ENCODE measurements around the gene TSTD2.
"Not testable (repeated sequence)": the region's sequence is repeated elsewhere in the genome, so short reads cannot be mapped to it uniquely, and the experiment has no call there.

TSTD2 gene

GRCh38 chr9:97586909-97587308, 46.3 kb downstream of the TSTD2 start:
- not testable (repeated sequence) for DNase-seq (ENCODE audit: low read depth in 2 of 2)

GRCh38 chr9:97584778-97585177, 48.4 kb downstream of the TSTD2 start:
- not testable (repeated sequence) for DNase-seq (ENCODE audit: low read depth in 2 of 2)

- not testable (repeated sequence) for DNase-seq (ENCODE audit: low read depth in 2 of 2)
Observed at GRCh38 chr9:97581590-97581989, 51.6 kb downstream of the TSTD2 start.

- no peak for DNase-seq (ENCODE audit: low read depth in 2 of 2)
Observed at GRCh38 chr9:97579914-97580313, 53.3 kb downstream of the TSTD2 start.

- DNase-seq (ENCODE audit: low read depth in 2 of 2): no peak
Observed at GRCh38 chr9:97578846-97579245, 54.3 kb downstream of the TSTD2 start.

GRCh38 chr9:97577051-97577450, 56.1 kb downstream of the TSTD2 start:
- no peak for DNase-seq (ENCODE audit: low read depth in 2 of 2)

- DNase-seq (ENCODE audit: low read depth in 2 of 2): no peak
Observed at GRCh38 chr9:97575673-97576200, 57.4 kb downstream of the TSTD2 start.

GRCh38 chr9:97574921-97575672, 58.1 kb downstream of the TSTD2 start:
- peak in 1 of 2 donors; percentile 18 for DNase-seq (ENCODE audit: low read depth in 2 of 2)

- DNase-seq (ENCODE audit: low read depth in 2 of 2): not testable (repeated sequence)
Observed at GRCh38 chr9:97574101-97574571, 59.0 kb downstream of the TSTD2 start.

- no peak for DNase-seq (ENCODE audit: low read depth in 2 of 2)
Observed at GRCh38 chr9:97573482-97574073, 59.6 kb downstream of the TSTD2 start.

- DNase-seq (ENCODE audit: low read depth in 2 of 2): no peak
Observed at GRCh38 chr9:97572892-97573365, 60.2 kb downstream of the TSTD2 start.

GRCh38 chr9:97572196-97572891, 60.8 kb downstream of the TSTD2 start:
- DNase-seq (ENCODE audit: low read depth in 2 of 2): no peak

GRCh38 chr9:97571664-97572063, 61.5 kb downstream of the TSTD2 start:
- no peak for DNase-seq (ENCODE audit: low read depth in 2 of 2)

GRCh38 chr9:97570899-97571298, 62.3 kb downstream of the TSTD2 start:
- DNase-seq (ENCODE audit: low read depth in 2 of 2): no peak

GRCh38 chr9:97568461-97569275, 64.5 kb downstream of the TSTD2 start:
- DNase-seq (ENCODE audit: low read depth in 2 of 2): no peak

- no peak for DNase-seq (ENCODE audit: low read depth in 2 of 2)
Observed at GRCh38 chr9:97567894-97568202, 65.3 kb downstream of the TSTD2 start.

GRCh38 chr9:97567182-97567893, 65.8 kb downstream of the TSTD2 start:
- DNase-seq (ENCODE audit: low read depth in 2 of 2): no peak

GRCh38 chr9:97565262-97565661, 67.9 kb downstream of the TSTD2 start:
- no peak for DNase-seq (ENCODE audit: low read depth in 2 of 2)

GRCh38 chr9:97564291-97565175, 68.6 kb downstream of the TSTD2 start:
- DNase-seq (ENCODE audit: low read depth in 2 of 2): no peak
